SKM-1 (cell line): ENCODE measurements around the gene TRAF3IP1.
"Not testable (repeated sequence)": the region's sequence is repeated elsewhere in the genome, so short reads cannot be mapped to it uniquely, and the experiment has no call there.

ENCODE experiments used
- DNase-seq: peaks from one replicate; lab custom pipeline; 2025; ENCODE audit not compliant: unreplicated experiment; lab: John Stamatoyannopoulos, UW

The TRAF3IP1 gene, protein sequence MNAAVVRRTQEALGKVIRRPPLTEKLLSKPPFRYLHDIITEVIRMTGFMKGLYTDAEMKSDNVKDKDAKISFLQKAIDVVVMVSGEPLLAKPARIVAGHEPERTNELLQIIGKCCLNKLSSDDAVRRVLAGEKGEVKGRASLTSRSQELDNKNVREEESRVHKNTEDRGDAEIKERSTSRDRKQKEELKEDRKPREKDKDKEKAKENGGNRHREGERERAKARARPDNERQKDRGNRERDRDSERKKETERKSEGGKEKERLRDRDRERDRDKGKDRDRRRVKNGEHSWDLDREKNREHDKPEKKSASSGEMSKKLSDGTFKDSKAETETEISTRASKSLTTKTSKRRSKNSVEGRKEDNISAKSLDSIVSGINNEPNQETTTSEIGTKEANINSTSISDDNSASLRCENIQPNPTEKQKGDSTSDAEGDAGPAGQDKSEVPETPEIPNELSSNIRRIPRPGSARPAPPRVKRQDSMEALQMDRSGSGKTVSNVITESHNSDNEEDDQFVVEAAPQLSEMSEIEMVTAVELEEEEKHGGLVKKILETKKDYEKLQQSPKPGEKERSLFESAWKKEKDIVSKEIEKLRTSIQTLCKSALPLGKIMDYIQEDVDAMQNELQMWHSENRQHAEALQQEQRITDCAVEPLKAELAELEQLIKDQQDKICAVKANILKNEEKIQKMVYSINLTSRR

GRCh38 chr2:238320246-238320647 lies at the start of gene TRAF3IP1:
Gene TRAF3IP1, plus strand, starts transcription at chr2:238320518. Its CDS starts 145 bp downstream, at chr2:238320663.
- peak; percentile 32 for DNase-seq

DNA sequence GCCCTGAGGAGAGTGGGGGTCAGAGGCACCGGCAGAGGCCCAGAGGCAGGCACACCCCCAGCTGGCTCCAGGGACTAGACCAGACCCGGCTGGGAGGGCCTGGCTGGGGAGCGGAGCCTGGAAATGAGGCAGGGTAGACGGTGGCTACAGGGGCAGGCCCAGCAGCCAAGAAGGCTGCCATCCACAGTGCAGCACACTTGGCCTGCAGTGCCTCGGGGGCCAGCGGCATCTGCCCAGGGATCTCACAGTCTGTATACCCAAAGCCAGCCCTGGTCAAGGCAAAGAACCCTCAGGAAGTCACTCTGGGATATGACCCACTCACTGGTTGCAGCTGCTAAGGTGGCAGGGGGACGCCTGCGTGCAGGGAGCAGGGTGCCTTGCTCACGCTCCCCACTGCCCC lies 49.7 kb upstream of the TRAF3IP1 start:
- no peak for DNase-seq

- DNase-seq = no peak
These were observed 49.2 kb upstream of the TRAF3IP1 start for GRCh38 chr2:238271061-238271554.

DNA sequence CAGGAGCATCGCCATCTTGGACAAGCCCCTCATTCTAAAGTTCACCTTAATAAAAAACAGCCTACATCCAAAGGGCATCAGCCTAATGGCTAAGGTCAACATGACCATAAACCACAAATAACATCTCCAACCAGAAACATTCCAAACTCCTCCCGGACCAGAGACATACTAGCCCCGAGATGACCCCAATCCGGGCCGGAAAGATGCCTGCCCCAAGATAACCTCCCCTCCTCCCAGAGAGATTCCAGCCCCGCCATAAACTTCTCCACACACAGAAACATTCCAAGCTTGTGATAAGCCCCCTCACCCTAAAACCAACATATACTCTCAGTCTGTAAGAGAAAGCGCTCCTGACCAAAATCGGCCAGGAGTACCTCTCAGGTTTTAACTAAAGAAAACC lies 48.6 kb upstream of the TRAF3IP1 start:
- DNase-seq = not testable (repeated sequence)

DNA sequence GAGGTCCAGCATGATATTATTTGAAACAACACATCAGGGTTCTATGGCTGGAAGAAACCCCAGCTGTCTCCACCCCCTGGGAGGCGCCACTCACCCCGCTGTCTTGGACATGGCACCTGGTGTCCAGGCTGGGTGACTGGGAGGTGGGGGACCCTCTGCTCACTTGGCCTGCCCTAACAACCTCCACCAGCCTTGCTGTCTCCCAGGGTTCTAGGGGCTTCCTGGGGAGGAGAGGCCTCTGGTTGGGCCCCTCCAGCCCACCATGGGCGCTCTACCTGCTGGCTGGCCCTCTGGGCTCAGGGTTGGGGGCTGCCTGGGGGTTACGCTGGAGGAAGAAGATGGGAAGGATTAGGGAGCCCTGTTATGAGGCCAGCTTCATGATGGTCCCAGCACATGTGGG lies 48.2 kb upstream of the TRAF3IP1 start:
- no peak for DNase-seq

GRCh38 chr2:238273433-238273832 lies 46.9 kb upstream of the TRAF3IP1 start:
- DNase-seq = not testable (repeated sequence)

GRCh38 chr2:238274152-238274865 lies 46.0 kb upstream of the TRAF3IP1 start:
- no peak for DNase-seq

DNA sequence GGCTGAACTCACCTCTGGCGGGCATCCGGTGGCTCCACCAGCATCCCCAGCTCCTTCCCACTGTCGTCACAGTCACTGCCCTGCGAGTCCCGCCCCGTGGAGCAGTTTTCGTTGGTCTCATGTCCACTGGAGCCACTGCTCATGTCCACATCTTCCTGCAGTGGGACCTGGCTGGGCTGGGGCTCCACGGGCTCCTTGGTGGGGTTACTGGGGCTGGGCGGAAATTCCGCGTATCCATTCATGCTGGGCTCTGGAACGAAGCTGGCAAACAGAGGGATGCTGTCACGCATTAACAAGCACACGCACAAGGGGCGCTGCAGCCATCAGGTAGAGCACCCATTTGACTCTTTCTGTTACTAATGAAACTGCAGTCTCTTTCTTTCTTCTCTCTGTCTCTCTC lies 42.6 kb upstream of the TRAF3IP1 start:
- no peak for DNase-seq

DNA sequence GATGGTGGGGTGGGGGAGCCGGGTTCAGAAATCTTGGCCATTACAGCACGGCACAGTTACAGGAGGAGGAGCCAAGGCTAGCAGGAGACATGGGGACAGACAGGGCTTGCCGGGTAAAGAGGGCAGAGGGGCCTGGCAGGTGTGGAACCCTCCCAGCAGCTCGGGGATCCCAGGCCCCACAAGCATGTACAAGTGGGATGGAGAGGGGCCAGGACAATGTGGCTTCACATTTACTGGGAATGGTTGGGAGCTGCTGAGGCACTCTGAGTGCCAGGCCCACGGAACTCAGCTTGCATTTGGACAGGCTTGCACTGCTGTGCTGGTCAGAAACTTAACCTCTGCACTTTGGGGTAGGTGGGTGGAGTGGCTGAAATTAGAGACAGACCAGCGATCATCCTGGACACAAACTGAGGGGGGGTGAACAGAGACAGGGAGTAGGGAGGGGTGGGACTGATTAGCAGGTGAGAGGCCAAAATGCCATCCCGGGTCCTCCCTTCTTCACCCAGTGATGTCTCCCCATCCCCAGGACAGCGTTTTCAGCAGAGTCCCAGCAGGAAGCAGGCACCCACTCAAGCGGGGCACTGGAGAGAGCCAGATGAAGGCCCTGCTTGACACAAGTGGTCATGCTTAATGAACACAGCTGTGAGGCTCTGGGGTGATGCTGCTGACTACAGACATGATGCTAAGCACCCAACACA lies 41.5 kb upstream of the TRAF3IP1 start:
- no peak for DNase-seq

DNA sequence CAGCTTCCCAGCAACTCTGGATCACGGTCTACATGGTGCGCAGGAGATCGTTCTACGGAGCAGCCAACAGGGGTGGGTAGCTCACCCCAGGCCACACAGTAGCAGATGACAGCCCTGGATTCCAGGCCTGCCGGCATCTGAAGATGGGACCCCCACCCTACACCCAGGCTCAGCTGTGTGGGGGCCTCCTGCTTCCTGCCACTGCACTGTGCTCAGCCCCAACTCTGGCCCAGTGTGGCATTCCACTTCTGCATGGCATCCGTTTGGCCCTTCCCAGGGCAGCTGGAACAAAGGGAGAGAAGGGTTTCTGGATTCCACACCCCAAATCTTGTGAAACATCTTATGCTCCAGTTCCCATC lies 41.0 kb upstream of the TRAF3IP1 start:
- no peak for DNase-seq

DNA sequence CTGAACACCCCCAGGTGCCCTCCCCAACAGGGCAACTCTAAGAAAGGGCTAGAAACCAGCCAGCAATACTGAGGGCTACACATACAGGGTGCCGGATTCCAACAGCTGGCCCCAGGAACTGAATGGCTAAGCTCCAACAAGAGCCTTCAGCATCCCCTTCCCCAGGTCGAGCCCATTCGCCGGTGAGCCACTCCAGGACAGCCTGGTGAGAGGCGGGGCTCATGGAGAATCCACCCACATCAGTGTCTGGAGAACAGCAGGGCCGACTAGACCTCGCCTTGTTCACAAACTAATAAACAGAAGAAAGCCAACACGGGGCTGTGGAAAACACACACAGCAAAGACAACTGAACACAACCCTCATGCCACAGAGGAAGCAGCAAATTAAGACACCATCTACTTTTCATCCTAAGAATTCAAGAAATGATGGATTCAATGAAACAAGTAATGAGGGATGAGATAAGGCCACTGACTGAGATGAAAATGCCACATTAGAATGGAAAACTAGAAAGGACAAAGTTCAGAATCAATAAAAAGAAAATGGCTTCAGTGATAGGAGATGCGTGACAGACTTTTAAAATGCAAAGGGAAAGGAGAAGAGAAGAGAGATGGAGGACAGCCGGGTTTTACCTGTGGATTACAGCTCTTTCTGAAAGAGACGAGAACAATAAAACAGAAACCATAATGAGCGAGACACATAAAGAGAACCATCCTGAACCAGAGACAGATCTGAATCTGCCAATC lies 40.1 kb upstream of the TRAF3IP1 start:
- no peak for DNase-seq

DNA sequence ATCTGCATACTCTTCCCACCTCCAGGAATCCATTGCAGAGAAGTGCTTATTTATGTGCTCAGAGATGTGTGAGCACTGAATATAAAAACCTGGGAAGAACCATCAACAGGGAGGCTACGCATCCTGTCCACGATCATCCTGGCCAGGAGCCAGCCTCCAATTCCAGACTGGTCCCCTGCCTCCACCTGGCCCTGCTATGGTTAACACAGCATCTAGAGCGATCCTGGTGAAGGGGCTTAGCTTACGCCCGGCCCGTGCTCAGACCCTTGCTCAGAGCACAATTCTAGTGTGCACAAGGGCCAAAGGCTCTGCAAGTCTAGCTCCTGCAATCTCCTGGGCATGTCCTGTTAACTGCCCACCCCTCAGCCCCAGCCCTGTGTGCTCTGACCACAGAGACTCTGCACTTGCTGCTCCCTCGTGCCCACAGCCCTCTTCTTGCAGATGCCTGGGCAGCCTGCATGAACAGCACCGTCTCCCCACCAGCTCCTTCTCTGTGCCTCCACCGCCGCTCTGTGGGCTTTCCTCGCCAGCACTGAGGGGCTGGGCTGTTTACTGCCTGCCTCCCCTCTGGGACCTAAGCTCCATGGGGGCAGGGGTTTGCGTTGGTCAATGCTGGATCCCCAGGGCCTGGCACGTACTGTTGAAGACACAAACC lies 38.4 kb upstream of the TRAF3IP1 start:
- DNase-seq = no peak

GRCh38 chr2:238282861-238283738 lies 37.2 kb upstream of the TRAF3IP1 start:
- no peak for DNase-seq

GRCh38 chr2:238284802-238285515 lies 35.4 kb upstream of the TRAF3IP1 start:
- DNase-seq = no peak

GRCh38 chr2:238285653-238286082 lies 34.6 kb upstream of the TRAF3IP1 start:
- no peak for DNase-seq

DNA sequence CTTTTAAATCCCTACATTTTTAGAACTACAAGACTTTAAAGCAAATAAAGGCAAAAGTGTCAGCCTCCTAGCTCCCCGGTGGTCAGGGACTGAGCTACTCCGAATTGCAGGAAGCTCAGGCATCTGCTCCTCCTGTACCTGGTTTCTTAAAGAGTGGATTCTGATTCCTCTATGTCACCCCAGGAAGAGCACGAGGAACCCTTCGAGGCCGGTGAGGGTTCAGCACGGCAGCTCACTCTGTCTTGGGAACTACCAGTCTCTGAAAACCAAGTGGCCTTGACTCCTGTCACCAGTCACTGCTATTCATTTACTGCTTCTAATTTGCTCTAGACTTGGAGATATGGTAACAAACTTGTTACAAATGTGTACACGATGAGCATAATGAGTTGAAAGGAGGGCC lies 34.2 kb upstream of the TRAF3IP1 start:
- DNase-seq = no peak

- no peak for DNase-seq
These were observed 33.8 kb upstream of the TRAF3IP1 start for GRCh38 chr2:238286551-238286950.
